ENCODE data around the gene ARX.

The ARX gene

DNA sequence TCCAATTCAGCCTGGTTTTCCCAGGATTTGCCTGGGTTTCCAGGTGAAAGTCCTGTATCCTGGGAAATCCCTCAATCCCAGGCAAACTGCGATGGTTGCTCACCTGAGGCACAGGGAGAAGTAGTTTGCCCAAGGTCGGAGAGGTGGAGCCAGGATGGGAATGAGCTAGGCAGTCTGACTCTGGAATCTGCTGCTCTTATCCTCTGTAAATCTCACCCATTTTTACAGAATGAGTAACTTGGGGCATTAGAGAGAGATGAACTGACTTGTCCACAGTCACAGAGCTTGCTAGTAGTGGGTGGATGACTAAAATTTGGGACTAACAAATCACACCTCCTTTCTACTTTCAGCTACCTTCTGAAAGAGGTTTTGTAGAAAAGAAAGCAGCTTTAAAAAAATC lies 9.8 kb upstream of the ARX start:
- Histone ChIP-seq H3K9ac (ENCODE audit: low read length) (no peak overlapping the region), H3K4me3 (ENCODE audit: low read length) (no peak overlapping the region), H3K9me3 (ENCODE audit: control insufficient read depth, low read length) (no peaks in the 10 kb centered on the region), H3K36me3 (ENCODE audit: control insufficient read depth, insufficient read depth, low read length) (no peaks in the 10 kb centered on the region), H3K4me1 (ENCODE audit: control insufficient read depth, insufficient read depth, low read length) (peaks cover 4% of the 10 kb centered on the region), H3K27me3 (ENCODE audit: control insufficient read depth, insufficient read depth, low read length) (peaks cover 36% of the 10 kb centered on the region)

DNA sequence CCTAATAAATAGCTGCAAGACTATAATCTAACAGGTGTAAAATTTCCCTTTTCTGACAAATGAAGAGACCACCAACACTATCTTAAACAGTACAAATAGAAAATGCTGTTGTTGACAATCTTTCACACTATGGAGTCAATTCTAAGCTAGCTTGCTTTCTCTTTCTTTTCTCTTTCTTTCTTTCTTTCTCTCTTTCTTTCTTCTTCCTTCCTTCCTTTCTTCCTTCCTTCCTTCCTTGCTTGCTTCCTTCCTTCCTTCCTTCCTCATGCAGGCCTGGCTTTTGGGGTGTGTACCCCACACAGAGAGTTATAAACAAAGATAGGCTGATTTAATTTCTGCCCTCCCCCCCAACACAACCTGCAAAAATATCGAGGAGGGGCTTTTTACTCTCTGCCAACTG lies 8.1 kb upstream of the ARX start:
- Histone ChIP-seq H3K27me3 (ENCODE audit: control insufficient read depth, insufficient read depth, low read length) (peaks cover 53% of the 10 kb centered on the region), H3K4me1 (ENCODE audit: control insufficient read depth, insufficient read depth, low read length) (peaks cover 4% of the 10 kb centered on the region), H3K36me3 (ENCODE audit: control insufficient read depth, insufficient read depth, low read length) (no peaks in the 10 kb centered on the region)

DNA sequence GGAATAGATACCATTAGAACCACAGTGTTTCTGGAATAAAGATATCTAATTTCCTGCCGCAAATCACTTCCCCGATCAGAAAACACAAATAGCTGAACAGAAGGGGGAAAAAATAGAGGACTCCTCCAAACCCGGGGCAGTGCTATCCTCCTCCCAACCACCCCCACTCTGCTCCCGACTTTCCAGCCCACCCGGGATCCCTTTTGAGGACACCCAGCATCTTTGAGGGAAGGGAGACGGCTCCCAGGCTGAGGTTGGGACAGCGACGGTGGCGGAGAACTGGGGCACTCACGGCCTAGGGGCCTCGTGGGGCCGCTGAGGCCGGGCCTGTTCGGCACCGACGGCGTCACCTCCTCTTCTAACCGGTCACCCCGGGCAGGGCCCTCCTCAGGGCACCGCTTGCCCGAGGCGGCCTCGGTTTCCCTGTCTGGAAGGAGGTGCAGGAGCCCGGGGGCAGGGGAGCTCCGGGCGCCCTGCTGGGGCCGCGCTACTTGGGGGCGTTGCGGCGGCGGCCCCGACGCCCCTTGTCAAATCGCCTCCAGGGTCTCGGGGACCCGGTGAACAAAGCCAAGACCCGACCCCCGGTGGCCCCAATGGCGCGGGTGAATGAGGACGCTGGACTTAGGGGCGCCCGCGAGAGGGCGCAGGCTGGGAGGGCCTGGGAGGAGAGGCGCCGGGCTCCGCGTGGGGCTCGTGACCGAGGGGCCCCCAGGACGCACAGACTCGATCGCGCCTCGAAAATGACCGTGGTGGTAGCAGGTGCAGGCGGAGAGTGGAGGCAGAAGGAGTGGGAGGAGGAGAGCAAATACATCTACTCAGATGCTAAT lies 6.9 kb upstream of the ARX start:
- Histone ChIP-seq H3K4me3 (ENCODE audit: low read length) (no peak overlapping the region), H3K27me3 (ENCODE audit: control insufficient read depth, insufficient read depth, low read length) (peaks cover 61% of the 10 kb centered on the region), H3K9me3 (ENCODE audit: control insufficient read depth, low read length) (no peaks in the 10 kb centered on the region), H3K36me3 (ENCODE audit: control insufficient read depth, insufficient read depth, low read length) (no peaks in the 10 kb centered on the region), H3K4me1 (ENCODE audit: control insufficient read depth, insufficient read depth, low read length) (peaks cover 4% of the 10 kb centered on the region), H3K9ac (ENCODE audit: low read length) (no peak overlapping the region)

More for the DNA sequence above, 8.1 kb upstream of the ARX start:
- H3K9ac ChIP-seq (ENCODE audit: low read length): no peak overlapping the region
- H3K9me3 ChIP-seq (ENCODE audit: control insufficient read depth, low read length): no peaks in the 10 kb centered on the region
- no peak overlapping the region for H3K4me3 ChIP-seq (ENCODE audit: low read length)

GRCh38 chrX:25020905-25021449 lies 5.2 kb upstream of the ARX start:
- peaks cover 79% of the 10 kb centered on the region for H3K27me3 ChIP-seq (ENCODE audit: control insufficient read depth, insufficient read depth, low read length)
- no peak overlapping the region for H3K9ac ChIP-seq (ENCODE audit: low read length)
- H3K4me1 ChIP-seq (ENCODE audit: control insufficient read depth, insufficient read depth, low read length): peaks cover 4% of the 10 kb centered on the region
- H3K9me3 ChIP-seq (ENCODE audit: control insufficient read depth, low read length): no peaks in the 10 kb centered on the region
- no peak overlapping the region for H3K4me3 ChIP-seq (ENCODE audit: low read length)
- H3K36me3 ChIP-seq (ENCODE audit: control insufficient read depth, insufficient read depth, low read length): no peaks in the 10 kb centered on the region

DNA sequence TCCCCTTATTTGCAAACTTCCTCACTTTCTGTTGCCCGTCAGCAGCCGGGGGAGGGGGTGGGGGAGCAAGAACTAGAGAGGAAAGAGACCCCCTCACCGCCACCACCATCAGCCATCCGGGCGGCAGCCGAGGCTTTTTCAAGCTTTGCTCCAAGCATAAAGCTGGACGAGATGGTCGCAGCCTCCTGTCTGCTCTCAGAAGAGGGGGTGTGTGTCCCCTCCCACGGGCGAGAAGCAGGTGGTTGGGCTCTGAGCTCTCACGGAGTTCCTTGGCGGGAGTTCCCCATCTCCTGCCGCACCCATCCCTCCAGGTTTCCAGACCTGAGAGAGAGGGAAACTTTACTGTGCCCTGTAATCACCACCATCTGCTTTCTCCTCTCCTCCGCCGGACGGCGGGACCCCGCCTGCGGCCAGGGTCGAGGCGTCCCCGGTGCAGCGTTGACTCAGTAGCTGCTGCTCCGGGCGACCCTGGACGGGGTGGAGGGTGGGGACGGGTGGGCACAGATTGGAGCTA lies 4.7 kb upstream of the ARX start:
- no peaks in the 10 kb centered on the region for H3K9me3 ChIP-seq (ENCODE audit: control insufficient read depth, low read length)
- peaks cover 84% of the 10 kb centered on the region for H3K27me3 ChIP-seq (ENCODE audit: control insufficient read depth, insufficient read depth, low read length)
- no peak overlapping the region for H3K9ac ChIP-seq (ENCODE audit: low read length)
- H3K4me1 ChIP-seq (ENCODE audit: control insufficient read depth, insufficient read depth, low read length): peaks cover 8% of the 10 kb centered on the region
- no peak overlapping the region for H3K4me3 ChIP-seq (ENCODE audit: low read length)
- no peaks in the 10 kb centered on the region for H3K36me3 ChIP-seq (ENCODE audit: control insufficient read depth, insufficient read depth, low read length)

- Histone ChIP-seq H3K9ac (ENCODE audit: low read length) (no peak overlapping the region), H3K36me3 (ENCODE audit: control insufficient read depth, insufficient read depth, low read length) (no peaks in the 10 kb centered on the region), H3K4me1 (ENCODE audit: control insufficient read depth, insufficient read depth, low read length) (peaks cover 10% of the 10 kb centered on the region), H3K27me3 (ENCODE audit: control insufficient read depth, insufficient read depth, low read length) (peaks cover 89% of the 10 kb centered on the region), H3K9me3 (ENCODE audit: control insufficient read depth, low read length) (no peaks in the 10 kb centered on the region), H3K4me3 (ENCODE audit: low read length) (no peak overlapping the region)
These were observed 4.1 kb upstream of the ARX start for GRCh38 chrX:25019707-25020390.

- H3K9ac ChIP-seq (ENCODE audit: low read length): no peak overlapping the region
- no peaks in the 10 kb centered on the region for H3K9me3 ChIP-seq (ENCODE audit: control insufficient read depth, low read length)
- peaks cover 91% of the 10 kb centered on the region for H3K27me3 ChIP-seq (ENCODE audit: control insufficient read depth, insufficient read depth, low read length)
- no peak overlapping the region for H3K4me3 ChIP-seq (ENCODE audit: low read length)
- no peaks in the 10 kb centered on the region for H3K36me3 ChIP-seq (ENCODE audit: control insufficient read depth, insufficient read depth, low read length)
- peaks cover 10% of the 10 kb centered on the region for H3K4me1 ChIP-seq (ENCODE audit: control insufficient read depth, insufficient read depth, low read length)
These were observed 2.9 kb upstream of the ARX start for GRCh38 chrX:25018682-25019081.

- H3K4me1 ChIP-seq (ENCODE audit: control insufficient read depth, insufficient read depth, low read length): peaks cover 10% of the 10 kb centered on the region
- H3K9me3 ChIP-seq (ENCODE audit: control insufficient read depth, low read length): no peaks in the 10 kb centered on the region
- no peaks in the 10 kb centered on the region for H3K36me3 ChIP-seq (ENCODE audit: control insufficient read depth, insufficient read depth, low read length)
- H3K9ac ChIP-seq (ENCODE audit: low read length): no peak overlapping the region
- H3K4me3 ChIP-seq (ENCODE audit: low read length): no peak overlapping the region
- peaks cover 88% of the 10 kb centered on the region for H3K27me3 ChIP-seq (ENCODE audit: control insufficient read depth, insufficient read depth, low read length)
These were observed 2.0 kb upstream of the ARX start for GRCh38 chrX:25017667-25018247.

DNA sequence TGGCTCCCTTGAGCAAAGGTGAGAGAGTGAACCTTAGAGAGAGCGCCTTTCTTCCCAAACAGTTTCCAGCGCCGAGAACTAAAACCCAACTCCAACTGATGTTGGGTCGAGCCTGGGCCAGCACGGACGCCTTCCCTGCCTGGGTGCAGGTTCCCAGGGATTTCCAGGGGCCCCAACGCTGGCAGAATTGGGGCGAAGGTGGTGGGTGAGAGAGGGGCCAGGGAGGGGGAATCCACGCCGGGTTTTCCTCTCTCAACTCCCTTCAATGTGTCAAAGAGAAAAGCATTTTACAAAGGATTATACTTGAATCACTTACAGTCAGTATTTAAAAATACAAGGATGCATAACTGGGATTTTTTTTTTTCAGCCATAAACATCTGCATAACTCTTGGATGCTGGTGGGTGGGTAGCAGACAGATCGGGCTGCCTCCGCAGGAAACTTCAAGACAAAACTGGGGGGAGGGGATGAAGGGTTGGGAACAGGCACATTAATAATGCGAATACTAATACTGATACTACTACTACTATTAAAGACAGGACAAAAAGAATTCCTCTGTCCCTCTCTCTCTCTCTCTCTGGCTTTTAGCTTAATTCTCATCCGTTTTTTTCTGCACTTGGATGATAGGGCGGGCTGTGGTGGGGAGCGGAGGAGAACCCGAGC lies 1.3 kb upstream of the ARX start:
- H3K9ac ChIP-seq (ENCODE audit: low read length): no peak overlapping the region
- peaks cover 88% of the 10 kb centered on the region for H3K27me3 ChIP-seq (ENCODE audit: control insufficient read depth, insufficient read depth, low read length)
- no peak overlapping the region for H3K4me3 ChIP-seq (ENCODE audit: low read length)
- H3K9me3 ChIP-seq (ENCODE audit: control insufficient read depth, low read length): no peaks in the 10 kb centered on the region
- no peaks in the 10 kb centered on the region for H3K36me3 ChIP-seq (ENCODE audit: control insufficient read depth, insufficient read depth, low read length)
- peaks cover 10% of the 10 kb centered on the region for H3K4me1 ChIP-seq (ENCODE audit: control insufficient read depth, insufficient read depth, low read length)

- peaks cover 10% of the 10 kb centered on the region for H3K4me1 ChIP-seq (ENCODE audit: control insufficient read depth, insufficient read depth, low read length)
- H3K4me3 ChIP-seq (ENCODE audit: low read length): no peak overlapping the region
- H3K9ac ChIP-seq (ENCODE audit: low read length): no peak overlapping the region
- no peaks in the 10 kb centered on the region for H3K36me3 ChIP-seq (ENCODE audit: control insufficient read depth, insufficient read depth, low read length)
- no peaks in the 10 kb centered on the region for H3K9me3 ChIP-seq (ENCODE audit: control insufficient read depth, low read length)
- H3K27me3 ChIP-seq (ENCODE audit: control insufficient read depth, insufficient read depth, low read length): peaks cover 88% of the 10 kb centered on the region
These were observed 551 bp upstream of the ARX start for GRCh38 chrX:25016361-25016671.

DNA sequence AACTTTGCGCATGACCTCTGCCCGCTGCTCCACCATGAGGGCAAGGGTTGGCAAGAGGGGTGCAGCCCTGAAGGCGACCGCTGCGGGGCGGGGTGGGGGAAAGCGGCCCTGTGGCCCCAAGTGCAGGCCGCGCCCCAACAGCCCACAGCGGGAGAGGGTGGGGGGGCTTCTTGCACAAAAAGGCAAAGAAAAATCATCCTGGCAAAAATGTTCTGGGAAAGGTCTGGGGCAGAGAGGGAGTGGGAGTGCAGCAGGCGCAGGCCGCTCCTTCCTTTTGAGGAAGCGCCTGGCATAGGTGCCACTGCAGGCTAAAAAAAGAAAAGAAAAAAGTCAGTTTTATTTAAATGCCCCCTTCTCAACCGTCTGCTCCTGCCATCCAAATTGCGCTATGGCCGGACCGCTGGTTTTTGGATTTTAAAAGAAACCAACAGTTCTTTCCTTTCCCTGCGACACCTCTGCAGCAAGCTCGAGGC lies 1.4 kb downstream of the ARX start:
- Histone ChIP-seq H3K4me1 (ENCODE audit: control insufficient read depth, insufficient read depth, low read length) (peaks cover 6% of the 10 kb centered on the region), H3K4me3 (ENCODE audit: low read length) (no peak overlapping the region), H3K27me3 (ENCODE audit: control insufficient read depth, insufficient read depth, low read length) (peaks cover 88% of the 10 kb centered on the region), H3K9me3 (ENCODE audit: control insufficient read depth, low read length) (no peaks in the 10 kb centered on the region), H3K9ac (ENCODE audit: low read length) (no peak overlapping the region), H3K36me3 (ENCODE audit: control insufficient read depth, insufficient read depth, low read length) (no peaks in the 10 kb centered on the region)
